ENCODE measurements around the gene METTL25B.

METTL25B gene

DNA sequence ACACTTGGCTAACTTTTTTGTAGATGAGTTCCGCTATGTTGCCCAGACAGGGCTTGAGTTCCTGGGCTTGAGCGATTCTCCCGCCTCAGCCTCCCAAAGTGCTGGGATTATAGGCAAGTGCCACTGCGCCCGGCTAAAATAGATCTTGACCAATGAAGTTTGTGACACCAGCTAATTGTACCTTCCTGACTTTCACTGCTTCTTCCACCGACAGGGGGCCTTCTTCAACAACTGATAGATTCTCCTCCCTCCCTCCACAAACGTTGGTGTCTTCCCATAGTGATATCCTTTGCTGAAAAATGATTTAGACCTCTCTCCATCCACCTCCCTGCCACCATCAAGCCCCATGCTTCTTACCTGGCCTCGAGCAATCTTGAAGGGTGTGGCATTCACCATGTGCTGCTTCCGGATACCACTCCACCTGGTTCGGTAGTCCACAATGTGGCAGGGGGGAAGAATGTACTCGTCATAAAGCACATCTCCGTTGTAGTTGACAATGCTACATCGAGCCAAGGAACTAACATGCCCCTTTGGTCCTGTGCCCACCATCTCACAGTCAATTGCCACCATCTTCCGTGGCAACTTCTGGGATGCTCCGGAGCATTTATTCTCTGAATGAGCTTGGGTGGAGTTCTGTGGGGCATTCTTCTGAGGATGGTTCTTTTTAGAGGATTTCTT is 1.6 kb upstream of the METTL25B start:
- no peak for DNase-seq (ENCODE audit: low read depth)

DNA sequence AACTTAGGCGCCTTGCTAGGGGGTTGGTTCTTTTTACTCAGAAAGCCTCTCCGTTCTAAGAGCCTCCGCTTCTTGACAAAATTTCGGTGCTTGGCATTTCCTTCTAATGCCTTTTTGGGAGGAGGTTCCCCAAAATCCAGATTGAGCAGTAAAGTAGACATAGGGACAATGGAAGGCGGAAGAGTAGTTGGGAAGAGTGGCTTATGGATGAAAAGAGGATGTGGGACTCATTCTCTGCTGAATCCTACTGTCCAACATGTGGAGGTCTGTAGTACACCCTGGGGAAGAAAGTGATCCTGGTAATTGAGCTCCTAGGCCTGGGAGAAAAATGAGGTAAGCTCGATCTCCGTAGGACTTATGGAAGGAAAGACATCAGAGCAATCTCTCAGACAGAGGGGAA is 777 bp upstream of the METTL25B start:
- no peak for DNase-seq (ENCODE audit: low read depth)

DNA sequence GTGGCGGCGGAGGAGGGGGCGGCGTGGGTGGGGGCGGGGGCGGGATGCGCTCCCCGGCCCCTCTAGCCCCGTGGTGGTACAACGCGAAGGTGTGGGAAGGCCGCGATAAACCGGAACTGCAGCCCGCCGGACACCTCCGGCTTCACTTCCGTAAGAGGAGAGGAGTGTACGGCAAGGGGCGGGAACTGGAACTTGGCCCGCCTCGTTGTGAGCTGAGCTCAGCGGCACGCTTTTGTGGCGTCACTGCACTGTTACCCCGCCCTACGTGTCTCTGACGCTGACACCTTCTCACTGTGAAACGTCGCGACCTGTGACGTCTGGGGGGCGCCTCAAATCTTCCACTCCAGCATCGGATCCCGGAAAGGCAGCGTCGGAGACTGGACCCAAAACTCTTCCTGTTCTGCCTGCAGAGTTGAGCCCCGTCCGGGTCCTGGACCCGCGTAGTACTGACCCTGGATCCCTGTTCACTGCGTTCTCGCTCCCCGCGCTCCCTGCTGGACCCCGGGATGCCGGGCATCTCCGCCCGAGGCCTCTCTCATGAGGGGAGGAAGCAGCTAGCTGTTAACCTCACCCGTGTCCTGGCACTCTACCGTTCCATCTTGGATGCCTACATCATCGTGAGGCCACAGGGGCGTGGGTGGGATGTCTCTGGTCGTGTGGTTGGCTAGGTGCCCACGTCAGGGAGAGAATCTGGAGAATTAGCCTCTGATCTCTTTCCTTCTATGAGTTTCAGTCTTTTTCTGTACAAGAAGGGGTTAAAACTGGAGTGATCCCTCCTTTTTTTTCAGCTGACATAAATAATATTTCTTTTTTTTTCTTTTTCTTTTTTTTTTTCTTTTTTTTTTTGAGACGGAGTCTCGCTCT is 562 bp downstream of the METTL25B start, which contains the start of gene ISG20L2:
TSS of gene ISG20L2 (minus strand) at position 168 of the 864 bp plus-strand sequence. CDS start 1,114 bp downstream, outside the sequence.
- DNase-seq (ENCODE audit: low read depth), result peak; percentile 89

GRCh38 chr1:156733989-156734584 is 5.8 kb downstream of the METTL25B start:
- DNase-seq (ENCODE audit: low read depth), result no peak

GRCh38 chr1:156738407-156738806 is 10.1 kb downstream of the METTL25B start:
- DNase-seq (ENCODE audit: low read depth), result no peak

- no peak for DNase-seq (ENCODE audit: low read depth)
Observed at GRCh38 chr1:156738916-156739315, 10.6 kb downstream of the METTL25B start.

GRCh38 chr1:156740237-156740740 is 12.0 kb downstream of the METTL25B start:
- no peak for DNase-seq (ENCODE audit: low read depth)

- peak; percentile 95 for DNase-seq (ENCODE audit: low read depth)
Observed at GRCh38 chr1:156740741-156741480, 12.6 kb downstream of the METTL25B start, which contains the start of gene MRPL24. Gene MRPL24 (minus strand): TSS chr1:156741088. CDS start chr1:156738704, 2,384 bp downstream.

GRCh38 chr1:156741481-156741983 is 13.3 kb downstream of the METTL25B start:
- DNase-seq (ENCODE audit: low read depth), result no peak

DNA sequence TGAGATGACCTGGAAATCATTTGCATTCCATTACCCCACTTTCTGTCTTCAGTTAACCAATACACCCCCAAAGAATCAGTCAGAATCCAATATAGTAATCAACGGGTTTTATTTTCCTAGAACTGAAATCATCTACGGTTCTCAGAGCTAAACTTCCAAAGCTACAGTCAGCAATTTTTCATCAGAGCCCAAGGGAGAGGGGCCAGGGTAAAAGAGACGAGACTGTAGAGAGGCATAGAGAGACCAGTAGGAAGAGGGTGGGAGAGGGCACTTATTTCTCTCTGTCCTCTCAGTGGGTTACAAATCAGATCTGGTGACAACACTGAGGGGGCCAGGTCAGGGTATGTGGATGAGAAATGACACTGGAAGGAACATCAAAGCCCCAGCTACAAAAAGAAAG is 13.7 kb downstream of the METTL25B start:
- DNase-seq (ENCODE audit: low read depth), result no peak

DNA sequence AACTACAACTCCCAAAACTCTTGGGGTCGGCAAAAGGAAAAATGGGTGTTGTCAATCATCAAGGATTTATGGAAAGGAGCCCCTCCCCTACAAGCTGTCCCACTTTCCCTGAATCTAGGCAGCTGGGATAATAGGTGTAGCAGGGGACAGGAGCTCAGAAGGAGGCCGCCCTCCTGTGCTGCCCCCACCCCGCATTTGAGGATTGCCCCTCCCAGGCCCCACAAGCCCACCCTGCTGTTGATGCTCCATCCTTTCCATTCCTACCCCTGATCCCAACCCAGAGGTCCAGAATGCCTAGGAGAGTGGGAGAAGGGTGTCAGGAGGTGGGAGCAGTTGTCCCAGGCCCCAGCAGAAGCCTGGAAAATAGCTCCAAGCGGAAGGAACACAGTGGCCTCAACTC is 14.5 kb downstream of the METTL25B start:
- DNase-seq (ENCODE audit: low read depth), result no peak

DNA sequence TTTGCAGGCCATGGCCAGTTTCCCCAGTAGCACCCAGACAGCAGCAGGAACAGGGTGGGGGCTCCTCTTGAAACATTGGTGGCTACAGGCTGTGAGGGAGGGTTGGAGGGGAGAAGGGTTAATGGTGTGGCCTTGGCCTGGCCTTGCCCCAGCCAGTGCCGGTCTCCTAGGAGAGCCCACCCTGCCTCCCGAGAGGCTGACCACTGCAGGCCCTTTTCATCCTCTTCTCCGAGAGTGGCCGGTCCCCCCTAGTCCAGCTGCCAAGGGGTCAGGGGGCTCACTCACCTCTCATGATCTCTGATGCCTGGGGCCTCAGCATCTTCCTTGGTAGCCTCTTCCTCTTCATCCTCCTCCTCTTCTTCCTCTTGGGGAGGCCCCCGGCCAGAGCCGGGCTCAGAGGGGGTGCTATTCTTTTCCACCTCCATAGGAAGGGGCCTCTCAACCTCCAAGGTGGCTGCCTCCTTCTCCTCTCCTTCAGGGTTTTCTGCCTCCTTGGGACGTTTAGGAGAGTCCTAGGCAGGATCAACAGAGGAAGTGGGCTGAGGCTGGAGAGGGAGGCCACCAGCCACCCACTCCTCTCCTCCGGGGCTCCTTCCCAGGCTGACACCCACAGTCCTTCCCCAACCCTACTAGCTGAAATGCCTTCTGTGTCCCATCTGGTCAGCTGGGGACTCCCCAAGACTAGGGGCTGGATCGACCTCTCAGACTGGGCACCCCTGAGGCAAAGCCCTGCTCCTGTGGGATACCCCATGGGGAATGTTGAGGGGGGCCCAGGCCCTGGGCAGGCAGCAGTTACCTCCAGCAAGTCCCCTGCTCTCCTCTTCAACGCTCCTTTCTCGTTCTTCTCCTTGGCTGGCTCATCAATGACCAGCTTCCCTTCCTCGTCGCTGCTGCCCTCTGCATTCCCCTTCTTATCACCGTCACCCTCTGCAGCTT is 15.4 kb downstream of the METTL25B start:
- no peak for DNase-seq (ENCODE audit: low read depth)

GRCh38 chr1:156744344-156744743 is 16.1 kb downstream of the METTL25B start:
- no peak for DNase-seq (ENCODE audit: low read depth)

DNA sequence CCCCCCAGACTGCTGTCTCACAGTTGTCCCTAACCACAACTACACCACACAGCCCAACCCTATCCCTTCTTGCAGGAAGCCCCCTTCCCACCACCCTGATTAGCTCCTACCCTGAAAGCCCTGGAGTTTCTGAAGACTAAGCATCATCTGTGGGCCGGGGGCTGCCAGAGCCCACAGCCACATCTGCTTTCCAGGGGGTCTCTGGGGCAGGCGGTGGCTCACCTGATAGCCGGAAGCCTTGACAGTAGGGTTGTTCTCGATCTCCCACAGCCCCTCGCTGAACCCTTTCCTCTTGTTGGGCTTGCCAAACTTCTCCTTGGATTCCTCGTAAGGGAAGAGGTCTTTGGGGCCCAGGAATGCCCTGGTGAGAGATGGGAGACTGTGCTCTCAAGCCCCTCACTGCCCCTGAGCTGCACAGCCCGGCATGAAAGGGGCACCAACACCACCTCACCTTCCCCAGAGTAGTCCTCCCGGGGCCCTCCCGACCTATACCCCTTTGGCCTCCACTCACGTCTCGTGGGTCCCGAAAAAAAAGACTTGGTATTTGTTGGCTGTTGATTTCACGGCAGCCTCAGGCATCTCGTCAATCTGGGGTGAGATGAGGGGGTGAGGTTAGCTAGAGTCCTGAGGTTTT is 16.6 kb downstream of the METTL25B start:
- DNase-seq (ENCODE audit: low read depth), result no peak

GRCh38 chr1:156745881-156746280 is 17.6 kb downstream of the METTL25B start:
- no peak for DNase-seq (ENCODE audit: low read depth)

- DNase-seq (ENCODE audit: low read depth), result no peak
Observed at GRCh38 chr1:156746406-156746727, 18.1 kb downstream of the METTL25B start.

GRCh38 chr1:156746728-156747631 is 18.7 kb downstream of the METTL25B start:
- no peak for DNase-seq (ENCODE audit: low read depth)

GRCh38 chr1:156747742-156748669 is 19.7 kb downstream of the METTL25B start:
- no peak for DNase-seq (ENCODE audit: low read depth)
